Measurements from ENCODE around the gene TLE5. TPM values are rescaled to one million over a fixed set of nuclear protein-coding genes. Genes with fewer than 3 reads are reported as not detected.
A peak's percentile ranks its signal among the peaks of the same experiment; 100 is the strongest.
"Not testable (repeated sequence)": the region's sequence is repeated elsewhere in the genome, so short reads cannot be mapped to it uniquely, and the experiment has no call there.

TLE5 gene
- total RNA-seq, 2 donors from 2014 or later, result 407 to 409 TPM

DNA sequence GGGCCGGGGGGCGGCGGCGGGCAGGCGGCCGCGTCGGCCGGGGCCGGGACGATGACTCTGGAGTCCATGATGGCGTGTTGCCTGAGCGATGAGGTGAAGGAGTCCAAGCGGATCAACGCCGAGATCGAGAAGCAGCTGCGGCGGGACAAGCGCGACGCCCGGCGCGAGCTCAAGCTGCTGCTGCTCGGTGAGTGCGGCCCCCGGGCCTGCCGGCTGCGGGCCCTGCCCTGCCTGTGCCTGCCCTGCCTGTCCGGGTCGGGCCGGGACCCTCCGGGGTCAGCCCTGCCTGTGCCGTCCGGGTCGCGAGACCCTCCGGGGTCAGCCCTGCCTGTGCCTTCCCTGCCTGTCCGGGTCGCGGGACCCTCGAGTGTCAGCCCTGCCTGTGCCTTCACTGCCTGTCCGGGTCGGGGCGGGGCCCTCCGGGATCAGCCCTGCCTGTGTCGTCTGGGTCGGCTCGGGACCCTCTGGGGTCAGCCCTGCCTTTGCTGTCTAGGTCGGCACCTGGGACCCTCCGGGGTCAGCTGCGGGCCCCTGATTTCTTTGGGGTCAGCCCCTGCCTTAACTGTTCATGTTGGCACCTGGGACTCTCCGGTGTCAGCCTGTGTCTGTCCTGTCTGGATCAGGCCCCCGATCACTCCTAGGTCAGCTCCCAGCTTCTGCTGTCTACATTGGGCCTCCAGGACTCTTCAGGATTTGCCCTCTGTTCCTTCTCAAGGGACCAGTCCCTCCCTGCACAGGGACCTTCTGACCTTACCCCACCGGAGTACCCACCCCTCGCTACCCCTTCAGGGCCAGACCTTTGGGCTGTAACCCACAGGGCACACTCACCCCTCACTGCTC is 32.5 kb upstream of the TLE5 start:
- TF ChIP-seq, protein P1, sequence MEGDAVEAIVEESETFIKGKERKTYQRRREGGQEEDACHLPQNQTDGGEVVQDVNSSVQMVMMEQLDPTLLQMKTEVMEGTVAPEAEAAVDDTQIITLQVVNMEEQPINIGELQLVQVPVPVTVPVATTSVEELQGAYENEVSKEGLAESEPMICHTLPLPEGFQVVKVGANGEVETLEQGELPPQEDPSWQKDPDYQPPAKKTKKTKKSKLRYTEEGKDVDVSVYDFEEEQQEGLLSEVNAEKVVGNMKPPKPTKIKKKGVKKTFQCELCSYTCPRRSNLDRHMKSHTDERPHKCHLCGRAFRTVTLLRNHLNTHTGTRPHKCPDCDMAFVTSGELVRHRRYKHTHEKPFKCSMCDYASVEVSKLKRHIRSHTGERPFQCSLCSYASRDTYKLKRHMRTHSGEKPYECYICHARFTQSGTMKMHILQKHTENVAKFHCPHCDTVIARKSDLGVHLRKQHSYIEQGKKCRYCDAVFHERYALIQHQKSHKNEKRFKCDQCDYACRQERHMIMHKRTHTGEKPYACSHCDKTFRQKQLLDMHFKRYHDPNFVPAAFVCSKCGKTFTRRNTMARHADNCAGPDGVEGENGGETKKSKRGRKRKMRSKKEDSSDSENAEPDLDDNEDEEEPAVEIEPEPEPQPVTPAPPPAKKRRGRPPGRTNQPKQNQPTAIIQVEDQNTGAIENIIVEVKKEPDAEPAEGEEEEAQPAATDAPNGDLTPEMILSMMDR (IDR thresholded peaks at IDR 0.05), result no peak
- Histone ChIP-seq H3K36me3 (no peaks in the 10 kb centered on the region), H3K4me1 (peaks cover 32% of the 10 kb centered on the region), H3K27ac (peak overlapping the region; percentile 74), H3K27me3 (no peaks in the 10 kb centered on the region), H3K9ac (ENCODE audit: low read depth in 2 of 2, low read length in 2 of 2) (peak overlapping the region; percentile 96 to 99), H3K9me3 (no peaks in the 10 kb centered on the region), H3K4me3 (peak overlapping the region; percentile 96)
- DNase-seq, result no peak
- intact Hi-C loops (cut with DNase I), result no loop called here

- H3K36me3 ChIP-seq; H3K9me3 ChIP-seq; H3K4me1 ChIP-seq; intact Hi-C loops (cut with DNase I); H3K4me3 ChIP-seq; H3K27me3 ChIP-seq: not testable (repeated sequence)
- peak; percentile 72 for DNase-seq
- peak overlapping the region in 1 of 2 donors; percentile 26 for H3K9ac ChIP-seq (ENCODE audit: low read depth in 2 of 2, low read length in 2 of 2)
- peak overlapping the region; percentile 40 for H3K27ac ChIP-seq
Observed at GRCh38 chr19:3089299-3089855, 27.1 kb upstream of the TLE5 start.

DNA sequence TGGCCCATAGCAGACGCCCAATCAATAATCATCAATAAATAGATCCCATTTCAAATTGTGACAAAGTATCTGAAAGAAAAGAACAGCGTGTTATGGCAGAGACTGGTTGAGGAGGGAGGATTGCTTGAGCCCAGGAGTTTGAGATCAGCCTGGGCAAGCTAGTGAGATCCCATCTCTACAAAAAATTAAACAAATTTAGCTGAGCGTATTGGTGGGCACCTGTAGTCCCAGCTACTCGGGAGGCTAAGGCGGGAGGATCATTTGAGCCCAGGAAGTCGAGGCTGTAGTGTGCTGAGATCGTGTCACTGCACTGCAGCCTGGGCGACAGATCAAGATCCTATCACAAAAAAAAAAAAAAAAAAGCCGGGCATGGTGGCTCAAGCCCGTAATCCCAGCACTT is 25.5 kb upstream of the TLE5 start:
- Histone ChIP-seq H3K27ac (no peak overlapping the region), H3K4me1 (no peaks in the 10 kb centered on the region)

GRCh38 chr19:3084943-3085342 is 22.6 kb upstream of the TLE5 start:
- Histone ChIP-seq H3K4me1 (no peaks in the 10 kb centered on the region), H3K9ac (ENCODE audit: low read depth in 2 of 2, low read length in 2 of 2) (no peak overlapping the region), H3K4me3 (no peak overlapping the region), H3K27me3 (no peaks in the 10 kb centered on the region), H3K27ac (peak overlapping the region; percentile 64), H3K9me3 (no peaks in the 10 kb centered on the region), H3K36me3 (no peaks in the 10 kb centered on the region)
- intact Hi-C loops (cut with DNase I), result no loop called here
- DNase-seq, result peak; percentile 96
- TF ChIP-seq, protein P1 (IDR thresholded peaks at IDR 0.05), result no peak

More for the DNA sequence above, 25.5 kb upstream of the TLE5 start:
- Histone ChIP-seq H3K9ac (ENCODE audit: low read depth in 2 of 2, low read length in 2 of 2) (no peak overlapping the region), H3K9me3 (no peaks in the 10 kb centered on the region), H3K4me3 (no peak overlapping the region), H3K27me3 (no peaks in the 10 kb centered on the region), H3K36me3 (no peaks in the 10 kb centered on the region)
- TF ChIP-seq, protein P1 (IDR thresholded peaks at IDR 0.05), result no peak
- DNase-seq, result no peak
- intact Hi-C loops (cut with DNase I), result no loop called here

GRCh38 chr19:3083964-3084363 is 21.7 kb upstream of the TLE5 start:
- Histone ChIP-seq H3K27me3 (no peaks in the 10 kb centered on the region), H3K27ac (peak overlapping the region; percentile 64), H3K4me1 (no peaks in the 10 kb centered on the region), H3K9ac (ENCODE audit: low read depth in 2 of 2, low read length in 2 of 2) (no peak overlapping the region), H3K4me3 (no peak overlapping the region), H3K36me3 (no peaks in the 10 kb centered on the region), H3K9me3 (no peaks in the 10 kb centered on the region)
- DNase-seq, result no peak
- TF ChIP-seq, protein P1 (IDR thresholded peaks at IDR 0.05), result no peak
- intact Hi-C loops (cut with DNase I), result no loop called here

DNA sequence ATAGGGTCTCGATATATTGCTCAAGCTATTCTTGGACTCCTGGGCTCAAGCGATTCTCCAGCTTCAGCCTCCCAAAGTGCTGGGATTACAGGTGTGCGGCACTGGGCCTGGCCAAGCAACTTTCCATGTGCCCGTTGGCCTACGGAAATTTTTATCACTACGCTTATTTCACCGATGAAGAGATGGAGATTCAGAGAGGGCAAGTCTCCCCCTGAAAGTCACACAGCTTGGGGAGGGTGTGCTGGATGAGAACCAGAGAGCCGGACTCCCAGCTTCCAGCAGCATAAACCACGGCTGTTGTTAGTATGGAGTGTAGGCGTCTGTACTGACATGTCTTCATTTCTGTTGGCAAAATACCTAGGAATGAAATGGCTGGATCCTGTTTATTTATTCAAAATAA is 20.0 kb upstream of the TLE5 start:
- intact Hi-C loops (cut with DNase I), result no loop called here
- Histone ChIP-seq H3K4me1 (no peaks in the 10 kb centered on the region), H3K9ac (ENCODE audit: low read depth in 2 of 2, low read length in 2 of 2) (no peak overlapping the region), H3K4me3 (no peak overlapping the region), H3K27ac (no peak overlapping the region), H3K27me3 (no peaks in the 10 kb centered on the region), H3K9me3 (no peaks in the 10 kb centered on the region), H3K36me3 (no peaks in the 10 kb centered on the region)
- TF ChIP-seq, protein P1 (IDR thresholded peaks at IDR 0.05), result no peak
- DNase-seq, result no peak
